SU-DHL-6 (cell line): ENCODE data around the gene SRRM3.

Experiments
- H2AFZ ChIP-seq: fragments of 200-600 bp; sonication (generic); 2 replicates; pipeline ENCODE4 v1.6.1; 2014; ENCODE audit warnings: low read depth, mild to moderate bottlenecking, moderate library complexity, mixed read lengths, antibody characterized with exemption, low read length; ENCODE audit not compliant: severe bottlenecking
- H3F3A ChIP-seq: fragments of 200-600 bp; shearing (Covaris generic); 2 replicates; pipeline ENCODE4 v1.6.0; 2016; ENCODE audit warnings: antibody characterized with exemption, mild to moderate bottlenecking; ENCODE audit not compliant: insufficient read depth
- H3K27ac ChIP-seq: fragments of 200-600 bp; sonication (generic); 2 replicates; pipeline ENCODE4 v1.5.1; 2016; ENCODE audit warnings: low read depth, mild to moderate bottlenecking, low read length, moderate library complexity, mixed read lengths
- H3K27me3 ChIP-seq: fragments of 200-600 bp; sonication (generic), shearing (Covaris generic); 2 replicates; pipeline ENCODE4 v1.6.0; 2014; ENCODE audit warnings: mild to moderate bottlenecking, low read length
- H3K36me3 ChIP-seq: fragments of 200-600 bp; sonication (generic); 2 replicates; pipeline ENCODE4 v1.6.1; 2014; ENCODE audit warnings: mild to moderate bottlenecking, low read length, mixed read lengths
- H3K4me2 ChIP-seq: fragments of 300-600, 200-600 bp; shearing (Covaris generic), sonication (generic); 2 replicates; pipeline ENCODE4 v1.6.0; 2014; ENCODE audit warnings: low read length, low read depth, mild to moderate bottlenecking; ENCODE audit not compliant: poor library complexity, severe bottlenecking
- H3K4me3 ChIP-seq: fragments of 200-600 bp; sonication (generic); 2 replicates; pipeline ENCODE4 v1.5.1; 2014; ENCODE audit warnings: antibody characterized with exemption, low read length, mild to moderate bottlenecking, mixed read lengths; ENCODE audit not compliant: insufficient read depth, poor library complexity, severe bottlenecking
- H3K79me2 ChIP-seq: fragments of 200-600 bp; sonication (generic); 2 replicates; pipeline ENCODE4 v1.6.1; 2014; ENCODE audit warnings: mild to moderate bottlenecking, low read length, moderate library complexity; ENCODE audit not compliant: insufficient read depth
- H3K9ac ChIP-seq: fragments of 200-600 bp; sonication (generic); 2 replicates; pipeline ENCODE4 v1.7.0; 2014; ENCODE audit warnings: mild to moderate bottlenecking, low read length
- H3K9me2 ChIP-seq: fragments of 200-600 bp; sonication (generic); replicated peaks from 2 replicates; pipeline ENCODE4 v1.6.1; 2014; ENCODE audit warnings: low read length; ENCODE audit not compliant: insufficient read depth
- H3K9me3 ChIP-seq: fragments of 200-600 bp; sonication (generic); 2 replicates; pipeline ENCODE4 v1.6.1; 2014; ENCODE audit warnings: low read length, mixed read lengths; ENCODE audit not compliant: insufficient read depth
- H4K20me1 ChIP-seq: fragments of 200-600 bp; sonication (generic); 2 replicates; pipeline ENCODE4 v1.6.1; 2014; ENCODE audit warnings: low read depth, mild to moderate bottlenecking, antibody characterized with exemption, low read length, moderate library complexity, mixed read lengths
- CTCF ChIP-seq: fragments of 200-600 bp; sonication (generic); IDR thresholded peaks from one replicate; pipeline ENCODE4 v1.5.1; 2017; ENCODE audit warnings: antibody characterized with exemption, mild to moderate bottlenecking, low read length, moderate library complexity; ENCODE audit not compliant: insufficient read depth, poor library complexity, severe bottlenecking
- EZH2phosphoT487 ChIP-seq: fragments of 200-600 bp; sonication (generic), shearing (Covaris generic); conservative IDR thresholded peaks from 2 replicates; pipeline ENCODE4 v1.6.1; 2018; ENCODE audit warnings: mild to moderate bottlenecking, antibody characterized with exemption, low read length, moderate library complexity, mixed read lengths

Gene SRRM3

GRCh38 chr7:76265299-76265698 lies 63.6 kb downstream of the SRRM3 start:
- Histone ChIP-seq H3K27me3 (no peaks in the 10 kb centered on the region), H3K4me3 (no peak overlapping the region), H3K9ac (no peak overlapping the region), H2AFZ (no peak overlapping the region), H3K79me2 (no peaks in the 10 kb centered on the region), H4K20me1 (no peaks in the 10 kb centered on the region), H3K36me3 (no peaks in the 10 kb centered on the region), H3K9me2 (no peaks in the 10 kb centered on the region), H3K27ac (no peak overlapping the region), H3K4me2 (no peak overlapping the region), H3F3A (no peaks in the 10 kb centered on the region), H3K9me3 (no peaks in the 10 kb centered on the region)
- TF ChIP-seq EZH2phosphoT487 (no peak), CTCF (no peak)

GRCh38 chr7:76267107-76267893 lies 65.6 kb downstream of the SRRM3 start:
- H3K79me2 ChIP-seq: no peaks in the 10 kb centered on the region
- no peak for TF ChIP-seq CTCF
- H3F3A ChIP-seq: no peaks in the 10 kb centered on the region
- no peak overlapping the region for H3K9ac ChIP-seq
- no peaks in the 10 kb centered on the region for H3K9me3 ChIP-seq
- H3K4me3 ChIP-seq: no peak overlapping the region
- no peaks in the 10 kb centered on the region for H3K27me3 ChIP-seq
- H3K9me2 ChIP-seq: no peaks in the 10 kb centered on the region
- H4K20me1 ChIP-seq: no peaks in the 10 kb centered on the region
- H3K4me2 ChIP-seq: no peak overlapping the region
- H3K36me3 ChIP-seq: no peaks in the 10 kb centered on the region
- H3K27ac ChIP-seq: no peak overlapping the region
- H2AFZ ChIP-seq: no peak overlapping the region

- Histone ChIP-seq H4K20me1 (no peaks in the 10 kb centered on the region), H3K9me3 (no peaks in the 10 kb centered on the region), H3K27ac (no peak overlapping the region), H3K9me2 (no peaks in the 10 kb centered on the region), H3K27me3 (no peaks in the 10 kb centered on the region), H3K9ac (no peak overlapping the region), H3K79me2 (no peaks in the 10 kb centered on the region), H2AFZ (no peak overlapping the region), H3K4me3 (no peak overlapping the region), H3K4me2 (no peak overlapping the region), H3F3A (no peaks in the 10 kb centered on the region), H3K36me3 (no peaks in the 10 kb centered on the region)
- TF ChIP-seq CTCF: no peak
- TF ChIP-seq EZH2phosphoT487: no peak
Observed at GRCh38 chr7:76267894-76268183, 66.1 kb downstream of the SRRM3 start.
